ENCODE measurements around the gene SH2D3C. TPM values are rescaled to one million over a fixed set of nuclear protein-coding genes. Genes with fewer than 3 reads are reported as not detected.

SH2D3C gene
- total and polyA plus RNA-seq, 2 of the 8 experiments (the other 6 are each of a cell fraction or from before 2014, with no cell fraction given): 6.4 to 8.1 TPM

DNA sequence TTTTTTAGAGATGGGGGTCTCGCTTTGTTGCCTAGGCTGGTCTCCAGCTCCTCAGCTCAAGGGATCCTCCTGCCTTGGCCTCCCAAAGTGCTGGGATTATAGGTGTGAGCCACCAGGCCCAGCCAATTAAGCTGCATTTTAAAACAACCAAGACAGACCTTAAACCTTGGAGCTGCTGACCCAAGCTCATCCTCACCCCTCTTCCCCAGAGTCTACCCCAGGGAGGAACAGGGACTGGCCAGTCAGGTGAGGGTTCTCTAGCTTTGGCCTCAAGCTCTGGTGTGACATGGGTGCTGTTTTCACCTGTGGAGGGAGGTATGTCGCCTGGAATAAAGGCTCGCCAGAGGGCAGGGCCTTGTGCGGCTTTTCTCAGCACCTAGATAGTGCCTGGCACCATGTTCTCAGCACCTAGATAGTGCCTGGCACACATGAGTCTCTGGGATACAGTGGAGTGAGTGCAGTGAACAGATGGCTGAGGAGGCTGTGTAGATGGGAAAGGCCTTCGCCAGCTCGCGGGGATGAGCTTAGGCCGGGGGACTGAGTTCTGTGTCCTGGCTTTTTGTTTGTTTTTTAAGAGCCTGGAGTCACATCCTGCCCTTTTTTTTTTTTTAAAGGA, 14.7 kb upstream of the SH2D3C start:
- H3K79me1 ChIP-seq (ENCODE audit: low read depth, low read length): peaks cover 5% of the 10 kb centered on the region
- no peaks in the 10 kb centered on the region for H3K9me3 ChIP-seq (ENCODE audit: insufficient read depth in 2 of 2, low read depth in 1 of 2, low read length in 1 of 2)
- peaks cover 0 to 22% of the 10 kb centered on the region in 2 experiments; a peak in 1 of 4 replicates for H3K79me2 ChIP-seq (ENCODE audit: control insufficient read depth in 1 of 2, insufficient read depth in 2 of 2, low read length in 2 of 2)
- no peak overlapping the region for H4K91ac ChIP-seq (replicated peaks; ENCODE audit: insufficient read length, low read length)
- H3K18ac ChIP-seq (ENCODE audit: extremely low read depth, low read length): no peak overlapping the region
- no peak for FAIRE-seq
- no peak overlapping the region for H3K4me3 ChIP-seq (ENCODE audit: extremely low read depth in 1 of 4, insufficient read depth in 2 of 4, low read depth in 3 of 4, low read length in 4 of 4)
- DNase-seq (ENCODE audit: low read depth in 1 of 2, low spot score in 2 of 2): no peak
- H3K9ac ChIP-seq (replicated peaks in 1 of 4; ENCODE audit: extremely low read depth in 1 of 4, low read depth in 3 of 4, low read length in 3 of 4): no peak overlapping the region
- no peak overlapping the region for H2BK15ac ChIP-seq (ENCODE audit: low read length)
- 99% methylated on average over 7 of the region's 8 CpGs; no CpG with 5 or more reads in 1 of the 2 experiments for WGBS, 2 experiments (ENCODE audit: extremely low coverage in 1 of 2, insufficient coverage in 1 of 2, insufficient read length in 1 of 2, insufficient replicate concordance in 2 of 2, low coverage in 1 of 2, low lambda C conversion rate in 2 of 2, missing lambda C conversion rate in 1 of 2)
- peaks cover 18 to 24% of the 10 kb centered on the region in 2 experiments for H4K20me1 ChIP-seq (replicated peaks in 1 of 2; ENCODE audit: control insufficient read depth in 1 of 2, insufficient read depth in 2 of 2, low read length in 2 of 2)
- no peak overlapping the region for H3K4ac ChIP-seq (replicated peaks; ENCODE audit: insufficient read length, low read depth, low read length)
- no peaks in the 10 kb centered on the region for H3K23me2 ChIP-seq (ENCODE audit: low read depth, low read length)
- CTCF ChIA-PET (ENCODE audit: partially characterized antibody): interaction anchor here (0.6 to 16.2 kb wide), 12 partner anchors 8 to 511 kb away, joined by 3 to 227 read pairs (median 5); partner anchors contain the start of gene TOR2A
- no peak overlapping the region for H3K4me2 ChIP-seq (ENCODE audit: insufficient read depth in 1 of 2, low read depth in 2 of 2, low read length in 2 of 2)
- H3K14ac ChIP-seq (ENCODE audit: insufficient read length): no peak overlapping the region
- H2BK12ac ChIP-seq (ENCODE audit: low read depth, low read length): no peak overlapping the region
- no peak overlapping the region for H3K27ac ChIP-seq (ENCODE audit: low read depth, low read length)
- no peak overlapping the region for H2BK5ac ChIP-seq (ENCODE audit: low read depth, low read length)
- H3K56ac ChIP-seq (replicated peaks; ENCODE audit: insufficient read length, low read depth, low read length): no peak overlapping the region
- no peak overlapping the region for H3K23ac ChIP-seq (ENCODE audit: insufficient read length)
- no peak overlapping the region for H2AK5ac ChIP-seq (ENCODE audit: low read depth, low read length)
- no peak overlapping the region for H2BK120ac ChIP-seq (replicated peaks; ENCODE audit: low read depth, low read length)
- H4K8ac ChIP-seq (ENCODE audit: extremely low read depth, insufficient read depth, low read length): no peak overlapping the region
- H3K4me1 ChIP-seq (replicated peaks in 1 of 4; ENCODE audit: control insufficient read depth in 3 of 4, insufficient read depth in 4 of 4, low read length in 3 of 4): no peaks in the 10 kb centered on the region; a peak in 1 of 7 replicates
- H2BK20ac ChIP-seq (ENCODE audit: low read length): no peak overlapping the region
- POLR2A ChIA-PET (ENCODE audit: partially characterized antibody): interaction anchor here (0.6 to 10.2 kb wide), 21 partner anchors 9 to 266 kb away, joined by 3 to 140 read pairs (median 4); partner anchors contain the start of genes FPGS and PIP5KL1
- no peaks in the 10 kb centered on the region for H3K27me3 ChIP-seq (replicated peaks in 1 of 4; ENCODE audit: control insufficient read depth in 3 of 4, extremely low read depth in 1 of 4, insufficient read depth in 3 of 4, low read length in 3 of 4)
- H4K5ac ChIP-seq (ENCODE audit: insufficient read length, low read depth, low read length): no peak overlapping the region
- peaks cover 18 to 42% (median 34%) of the 10 kb centered on the region in 4 experiments for H3K36me3 ChIP-seq (ENCODE audit: control insufficient read depth in 2 of 4, insufficient read depth in 4 of 4, low read length in 3 of 4)
- no peak overlapping the region for H2AFZ ChIP-seq (ENCODE audit: low read length)
- TF ChIP-seq POLR2AphosphoS5 (IDR thresholded peaks at IDR 0.05; ENCODE audit: low read depth, low read length) (peak; percentile 76; the same call in 1 of the 2 replicates), POLR2A (IDR thresholded peaks at IDR 0.05; ENCODE audit: control extremely low read depth in 1 of 2, low read depth in 2 of 2, low read length in 2 of 2) (peak in 1 of 2 experiments; percentile 45; a peak in 2 of 3 replicates), ZNF274 (IDR thresholded peaks at IDR 0.05; ENCODE audit: borderline replicate concordance, extremely low read depth, low read length) (no peak), GTF2F1 (IDR thresholded peaks at IDR 0.05; ENCODE audit: borderline replicate concordance, low read depth, low read length) (no peak)
